T-helper 2 cell treated with Interferon-gamma antibody and Interleukin-4, amounts not matched to agents 5 μg/mL and 100 μg/mL, for 36 hours (primary cell): Measurements from ENCODE around the gene UBN2.
"Not testable (repeated sequence)": the region's sequence is repeated elsewhere in the genome, so short reads cannot be mapped to it uniquely, and the experiment has no call there.

Experiments used
- DNase-seq: peaks from one replicate; pipeline ENCODE4 v3.0.0; 2021; ENCODE audit warnings: low spot score
- H3K27ac Mint-ChIP-seq: one replicate; pipeline ENCODE4 v1.8.0; 2021; ENCODE audit warnings: mild to moderate bottlenecking, mixed read lengths
- H3K27me3 Mint-ChIP-seq: one replicate; pipeline ENCODE4 v1.8.0; 2021; ENCODE audit warnings: low read depth, mixed read lengths
- H3K36me3 Mint-ChIP-seq: one replicate; pipeline ENCODE4 v1.8.0; 2021; ENCODE audit warnings: low read depth, mixed read lengths
- H3K4me1 Mint-ChIP-seq: one replicate; pipeline ENCODE4 v1.8.0; 2021; ENCODE audit warnings: low read depth, mixed read lengths
- H3K4me3 Mint-ChIP-seq: one replicate; pipeline ENCODE4 v1.8.0; 2022; ENCODE audit warnings: mild to moderate bottlenecking, moderate library complexity, mixed read lengths
- H3K9me3 Mint-ChIP-seq: one replicate; pipeline ENCODE4 v1.8.0; 2021; ENCODE audit warnings: mixed read lengths

The UBN2 gene

GRCh38 chr7:139224219-139224618 lies 6.8 kb upstream of the UBN2 start:
- H3K4me3 Mint-ChIP-seq: no peak overlapping the region
- no peaks in the 10 kb centered on the region for H3K9me3 Mint-ChIP-seq
- H3K36me3 Mint-ChIP-seq: no peaks in the 10 kb centered on the region
- peaks cover 1% of the 10 kb centered on the region for H3K4me1 Mint-ChIP-seq
- no peak for DNase-seq
- H3K27ac Mint-ChIP-seq: no peak overlapping the region
- peaks cover 20% of the 10 kb centered on the region for H3K27me3 Mint-ChIP-seq

- H3K36me3 Mint-ChIP-seq, DNase-seq, H3K9me3 Mint-ChIP-seq, H3K4me3 Mint-ChIP-seq, H3K27ac Mint-ChIP-seq, H3K4me1 Mint-ChIP-seq: not testable (repeated sequence)
- H3K27me3 Mint-ChIP-seq: peaks cover 23% of the 10 kb centered on the region
Measured at GRCh38 chr7:139224836-139225235, 6.2 kb upstream of the UBN2 start.

- H3K36me3 Mint-ChIP-seq, DNase-seq, H3K4me3 Mint-ChIP-seq, H3K4me1 Mint-ChIP-seq, H3K27ac Mint-ChIP-seq, H3K9me3 Mint-ChIP-seq: not testable (repeated sequence)
- H3K27me3 Mint-ChIP-seq: peaks cover 27% of the 10 kb centered on the region
Measured at GRCh38 chr7:139225286-139226157, 5.5 kb upstream of the UBN2 start.

GRCh38 chr7:139226158-139226515 lies 4.9 kb upstream of the UBN2 start:
- not testable (repeated sequence) for H3K36me3 Mint-ChIP-seq, H3K27ac Mint-ChIP-seq, H3K9me3 Mint-ChIP-seq, DNase-seq, H3K4me1 Mint-ChIP-seq, H3K4me3 Mint-ChIP-seq
- peaks cover 31% of the 10 kb centered on the region for H3K27me3 Mint-ChIP-seq

GRCh38 chr7:139226988-139227488 lies 4.0 kb upstream of the UBN2 start:
- not testable (repeated sequence) for H3K9me3 Mint-ChIP-seq, H3K4me3 Mint-ChIP-seq, DNase-seq, H3K36me3 Mint-ChIP-seq, H3K4me1 Mint-ChIP-seq, H3K27ac Mint-ChIP-seq
- H3K27me3 Mint-ChIP-seq: peaks cover 27% of the 10 kb centered on the region

- peaks cover 15% of the 10 kb centered on the region for H3K4me1 Mint-ChIP-seq
- H3K4me3 Mint-ChIP-seq: peak overlapping the region; percentile 100
- H3K9me3 Mint-ChIP-seq: no peaks in the 10 kb centered on the region
- peaks cover 28% of the 10 kb centered on the region for H3K27me3 Mint-ChIP-seq
- no peak for DNase-seq
- peaks cover 7% of the 10 kb centered on the region for H3K36me3 Mint-ChIP-seq
- H3K27ac Mint-ChIP-seq: no peak overlapping the region
Measured at GRCh38 chr7:139230023-139230422, 1.0 kb upstream of the UBN2 start.

- peaks cover 28% of the 10 kb centered on the region for H3K27me3 Mint-ChIP-seq
- H3K9me3 Mint-ChIP-seq: no peaks in the 10 kb centered on the region
- peak overlapping the region; percentile 92 for H3K27ac Mint-ChIP-seq
- peaks cover 15% of the 10 kb centered on the region for H3K4me1 Mint-ChIP-seq
- no peak for DNase-seq
- peak overlapping the region; percentile 100 for H3K4me3 Mint-ChIP-seq
- H3K36me3 Mint-ChIP-seq: peaks cover 7% of the 10 kb centered on the region
Measured at GRCh38 chr7:139230484-139230773, 608 bp upstream of the UBN2 start.

- DNase-seq: peak; percentile 13
- peaks cover 18% of the 10 kb centered on the region for H3K4me1 Mint-ChIP-seq
- no peaks in the 10 kb centered on the region for H3K9me3 Mint-ChIP-seq
- H3K36me3 Mint-ChIP-seq: peaks cover 7% of the 10 kb centered on the region
- peaks cover 28% of the 10 kb centered on the region for H3K27me3 Mint-ChIP-seq
- H3K4me3 Mint-ChIP-seq: peak overlapping the region; percentile 100
- peak overlapping the region; percentile 71 for H3K27ac Mint-ChIP-seq
Measured at GRCh38 chr7:139231513-139232376, 708 bp downstream of the UBN2 start.

GRCh38 chr7:139232377-139232717 lies 1.3 kb downstream of the UBN2 start:
- Mint-ChIP-seq H3K4me3 (peak overlapping the region; percentile 94), H3K9me3 (no peaks in the 10 kb centered on the region), H3K36me3 (peaks cover 8% of the 10 kb centered on the region), H3K4me1 (peaks cover 18% of the 10 kb centered on the region), H3K27me3 (peaks cover 28% of the 10 kb centered on the region), H3K27ac (peak overlapping the region; percentile 71)
- no peak for DNase-seq

- Mint-ChIP-seq H3K36me3 (peaks cover 14% of the 10 kb centered on the region), H3K4me1 (peaks cover 18% of the 10 kb centered on the region), H3K4me3 (peak overlapping the region; percentile 94), H3K9me3 (no peaks in the 10 kb centered on the region), H3K27me3 (peaks cover 26% of the 10 kb centered on the region), H3K27ac (no peak overlapping the region)
- no peak for DNase-seq
Measured at GRCh38 chr7:139232904-139233303, 1.9 kb downstream of the UBN2 start.

GRCh38 chr7:139241258-139241657 lies 10.2 kb downstream of the UBN2 start:
- Mint-ChIP-seq H3K9me3 (no peaks in the 10 kb centered on the region), H3K4me1 (peaks cover 12% of the 10 kb centered on the region), H3K27me3 (no peaks in the 10 kb centered on the region), H3K27ac (no peak overlapping the region), H3K4me3 (no peak overlapping the region), H3K36me3 (peaks cover 35% of the 10 kb centered on the region)
- DNase-seq: no peak

- H3K4me3 Mint-ChIP-seq: no peak overlapping the region
- H3K9me3 Mint-ChIP-seq: no peaks in the 10 kb centered on the region
- no peak for DNase-seq
- no peaks in the 10 kb centered on the region for H3K27me3 Mint-ChIP-seq
- H3K36me3 Mint-ChIP-seq: peaks cover 41% of the 10 kb centered on the region
- peaks cover 17% of the 10 kb centered on the region for H3K4me1 Mint-ChIP-seq
- no peak overlapping the region for H3K27ac Mint-ChIP-seq
Measured at GRCh38 chr7:139242741-139243281, 11.8 kb downstream of the UBN2 start.

GRCh38 chr7:139245401-139245800 lies 14.4 kb downstream of the UBN2 start:
- no peaks in the 10 kb centered on the region for H3K9me3 Mint-ChIP-seq
- H3K36me3 Mint-ChIP-seq: peaks cover 43% of the 10 kb centered on the region
- H3K4me3 Mint-ChIP-seq: no peak overlapping the region
- no peak overlapping the region for H3K27ac Mint-ChIP-seq
- H3K4me1 Mint-ChIP-seq: peaks cover 29% of the 10 kb centered on the region
- H3K27me3 Mint-ChIP-seq: no peaks in the 10 kb centered on the region
- no peak for DNase-seq

GRCh38 chr7:139246494-139246893 lies 15.5 kb downstream of the UBN2 start:
- DNase-seq: no peak
- Mint-ChIP-seq H3K4me3 (no peak overlapping the region), H3K9me3 (no peaks in the 10 kb centered on the region), H3K27ac (no peak overlapping the region), H3K27me3 (no peaks in the 10 kb centered on the region), H3K4me1 (peaks cover 29% of the 10 kb centered on the region), H3K36me3 (peaks cover 45% of the 10 kb centered on the region)
